Measurements from ENCODE around the gene CCDC34.

Gene CCDC34

GRCh38 chr11:27319072-27319471 lies 43.9 kb downstream of the CCDC34 start:
- DNase-seq (ENCODE audit: extremely low read depth, low read depth) = peak; percentile 20
- TF ChIP-seq CTCF (IDR thresholded peaks at IDR 0.05; ENCODE audit: low read depth, low read length) = no peak

- no peak for DNase-seq (ENCODE audit: extremely low read depth, low read depth)
Measured at GRCh38 chr11:27317751-27318150, 45.3 kb downstream of the CCDC34 start.

GRCh38 chr11:27315836-27316235 lies 47.2 kb downstream of the CCDC34 start:
- DNase-seq (ENCODE audit: extremely low read depth, low read depth) = no peak
- no peak for TF ChIP-seq CTCF (IDR thresholded peaks at IDR 0.05; ENCODE audit: low read depth, low read length)

More at GRCh38 chr11:27317751-27318150, 45.3 kb downstream of the CCDC34 start:
- no peak for TF ChIP-seq CTCF (IDR thresholded peaks at IDR 0.05; ENCODE audit: low read depth, low read length)

GRCh38 chr11:27313157-27313821 lies 49.7 kb downstream of the CCDC34 start:
- DNase-seq (ENCODE audit: extremely low read depth, low read depth) = no peak
- no peak for TF ChIP-seq CTCF (IDR thresholded peaks at IDR 0.05; ENCODE audit: low read depth, low read length)

- DNase-seq (ENCODE audit: extremely low read depth, low read depth) = no peak
- no peak for TF ChIP-seq CTCF (IDR thresholded peaks at IDR 0.05; ENCODE audit: low read depth, low read length)
Measured at GRCh38 chr11:27312110-27312509, 50.9 kb downstream of the CCDC34 start.

- TF ChIP-seq CTCF (IDR thresholded peaks at IDR 0.05; ENCODE audit: low read depth, low read length) = no peak
- DNase-seq (ENCODE audit: extremely low read depth, low read depth) = no peak
Measured at GRCh38 chr11:27310707-27311106, 52.3 kb downstream of the CCDC34 start.

- TF ChIP-seq CTCF (IDR thresholded peaks at IDR 0.05; ENCODE audit: low read depth, low read length) = no peak
- no peak for DNase-seq (ENCODE audit: extremely low read depth, low read depth)
Measured at GRCh38 chr11:27310182-27310581, 52.8 kb downstream of the CCDC34 start.

All from AG09319 (cell line).